HG03460 (cell line): ENCODE data around the gene OCLN.
A peak's percentile ranks its signal among the peaks of the same experiment; 100 is the strongest.
"Not testable (repeated sequence)": the region's sequence is repeated elsewhere in the genome, so short reads cannot be mapped to it uniquely, and the experiment has no call there.

ENCODE experiments used
- ATAC-seq: cut with Tn5 transposase; IDR thresholded peaks from one replicate; pipeline ENCODE4 v1.9.1; 2021; ENCODE audit not compliant: unreplicated experiment

The OCLN gene

DNA sequence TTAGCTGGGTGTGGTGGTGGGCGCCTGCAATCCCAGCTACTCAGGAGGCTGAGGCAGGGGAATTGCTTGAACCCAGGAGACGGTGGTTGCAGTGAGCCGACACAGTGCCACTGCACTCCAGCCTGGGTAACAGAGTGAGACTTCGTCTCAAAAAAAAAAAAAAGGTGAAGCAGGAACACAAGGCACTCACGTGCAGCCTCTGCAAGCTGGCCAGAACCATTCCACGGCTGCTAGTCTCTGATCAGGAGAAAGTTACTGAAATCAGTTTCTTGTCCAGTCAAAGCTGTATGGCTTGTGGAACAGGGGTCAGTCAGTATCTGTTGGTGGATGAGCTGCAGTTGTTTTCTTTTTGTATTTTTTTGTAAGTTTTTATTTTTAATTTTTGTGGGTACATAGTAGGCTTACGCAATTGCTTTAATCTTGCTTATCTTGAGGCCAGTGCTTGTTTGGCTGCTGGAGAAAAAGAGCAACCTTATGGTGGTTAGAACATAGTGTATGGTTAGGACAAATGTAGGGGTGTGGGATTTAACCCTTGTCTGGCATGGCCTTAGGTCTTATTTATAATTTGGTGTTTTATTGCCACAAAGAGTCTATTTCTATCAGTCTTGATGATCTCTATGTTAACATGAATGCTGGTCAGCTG is 34.7 kb downstream of the OCLN start:
- no peak for ATAC-seq

DNA sequence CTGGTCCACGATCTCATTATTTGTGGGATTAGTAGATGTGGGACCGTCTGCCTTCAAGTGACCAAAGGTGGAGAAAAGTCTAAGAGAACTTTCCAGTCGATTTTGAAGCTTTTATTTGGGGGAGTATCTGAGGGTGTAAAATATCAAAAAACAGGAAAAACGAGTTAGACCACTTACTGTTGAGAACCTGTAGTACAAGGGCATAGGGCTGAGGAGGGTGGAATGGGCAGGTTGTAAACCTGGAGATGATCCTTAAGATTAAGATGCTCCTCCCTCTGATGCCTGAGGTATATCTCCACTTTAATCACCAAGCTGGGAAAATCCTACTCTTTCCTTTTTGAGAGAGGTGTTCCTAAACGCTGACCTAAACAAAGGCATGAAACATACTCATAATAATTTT is 35.4 kb downstream of the OCLN start:
- ATAC-seq = no peak

DNA sequence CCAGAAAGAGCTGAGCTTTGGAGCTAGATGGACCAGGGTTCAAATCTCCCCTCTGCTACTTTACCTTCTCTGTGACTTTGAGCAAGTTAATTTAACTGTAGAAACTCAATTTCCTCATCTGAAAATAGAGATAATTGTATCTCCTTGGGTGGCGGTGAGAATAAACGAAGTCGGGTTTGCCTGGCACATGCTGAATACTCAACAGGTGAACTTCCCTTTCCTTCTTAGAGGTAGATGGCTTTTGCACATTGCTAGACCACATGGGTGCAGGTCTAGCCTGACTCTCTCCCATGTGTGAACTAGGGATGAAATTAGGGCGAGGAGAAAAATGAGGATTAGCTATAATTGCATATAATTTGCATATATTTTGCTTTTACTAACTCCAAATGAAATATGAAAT is 36.0 kb downstream of the OCLN start:
- ATAC-seq = no peak

DNA sequence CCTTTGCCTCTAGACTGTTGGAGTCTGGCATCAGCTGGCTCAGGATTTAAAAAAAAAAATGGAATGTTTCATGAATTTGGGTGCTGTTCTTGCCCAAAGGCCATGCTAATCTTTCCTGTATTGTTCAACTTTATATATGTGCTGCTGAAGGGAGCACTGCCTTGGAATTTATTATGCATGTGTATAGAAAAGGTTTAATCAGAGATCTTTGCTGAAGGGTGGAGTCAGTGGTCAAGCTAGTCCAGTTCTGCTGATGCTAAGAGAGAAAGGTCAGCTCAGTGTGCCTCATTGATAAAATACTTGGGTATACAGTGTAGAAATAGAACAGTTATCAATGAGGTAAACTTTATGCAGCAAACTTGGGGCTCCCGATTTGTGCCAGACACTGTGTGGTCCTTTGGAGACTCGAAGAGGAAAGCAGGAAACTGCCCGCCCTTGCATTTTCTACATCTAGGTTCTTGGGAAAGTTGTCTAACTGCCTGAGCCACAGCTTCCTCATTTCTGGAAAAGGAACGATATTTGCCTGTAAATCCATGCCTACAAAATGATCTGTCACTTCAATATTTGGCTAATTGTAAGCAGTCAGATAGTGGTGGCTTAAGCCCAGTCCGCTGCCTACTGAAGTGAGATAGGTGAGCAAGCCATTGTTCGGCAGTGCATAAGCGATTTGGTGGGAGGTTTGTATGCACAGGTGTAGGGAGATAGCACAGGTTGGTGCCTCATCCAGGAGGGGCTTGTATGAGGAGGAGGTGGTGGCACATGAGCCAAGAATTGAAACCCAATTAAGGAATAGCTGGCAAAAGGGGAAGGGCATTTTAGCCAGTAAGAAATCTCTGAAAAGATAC is 38.2 kb downstream of the OCLN start:
- no peak for ATAC-seq

DNA sequence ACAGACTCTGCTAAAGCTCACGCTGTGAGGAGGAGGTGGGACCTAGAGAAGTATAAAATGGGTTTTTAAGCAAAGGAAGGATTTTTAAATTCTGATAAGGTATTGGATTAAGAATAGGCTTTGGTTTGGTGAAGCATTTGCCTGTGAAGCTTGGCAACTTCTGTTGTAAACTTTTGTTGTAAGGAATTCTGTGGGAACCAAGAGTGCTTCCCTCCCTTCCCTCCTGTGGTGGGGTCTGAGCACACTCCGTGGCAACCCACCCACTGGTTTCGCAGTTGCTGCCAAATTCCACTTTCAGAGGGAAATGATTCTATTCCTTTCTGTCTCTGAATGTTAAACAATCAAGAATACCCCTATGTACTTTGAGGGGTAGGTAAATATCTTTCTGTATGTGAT is 38.8 kb downstream of the OCLN start:
- no peak for ATAC-seq

DNA sequence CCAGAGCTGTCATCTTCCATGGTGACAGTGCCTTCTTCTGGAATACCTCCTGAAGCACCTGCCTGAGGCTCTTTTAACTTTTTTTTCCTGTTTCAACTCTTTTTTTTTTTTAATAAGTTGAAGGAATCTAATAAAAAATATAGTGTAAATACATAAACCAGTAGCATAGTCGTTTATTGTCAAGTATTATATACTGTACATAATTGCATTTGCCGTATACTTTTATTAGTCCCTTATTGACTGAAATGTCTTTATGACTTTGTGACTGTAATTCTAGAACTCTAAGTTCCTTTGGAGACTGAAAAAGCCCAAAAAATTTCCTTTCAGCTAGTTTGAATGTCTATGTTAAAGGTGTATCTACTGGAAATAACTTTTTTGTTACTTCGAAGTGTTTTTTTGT is 45.3 kb downstream of the OCLN start:
- not testable (repeated sequence) for ATAC-seq

DNA sequence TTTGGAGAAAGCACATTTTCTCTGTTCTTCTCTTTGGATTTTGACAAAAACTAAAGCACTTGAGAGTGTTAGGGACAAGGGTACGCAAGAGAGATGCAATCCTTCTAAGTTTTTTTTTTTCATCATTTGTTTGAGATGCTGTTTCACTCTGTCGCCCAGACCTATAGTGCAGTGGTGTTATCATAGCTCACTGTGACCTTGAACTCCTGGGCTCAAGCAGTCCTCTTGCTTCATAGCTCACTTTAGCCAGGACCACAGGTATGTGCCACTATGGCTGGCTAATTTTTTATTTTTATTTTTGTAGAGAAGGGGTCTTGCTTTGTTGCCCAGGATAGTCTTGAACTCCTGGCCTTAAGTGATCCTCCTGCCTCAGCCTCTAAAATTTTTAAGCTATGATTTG is 46.1 kb downstream of the OCLN start:
- not testable (repeated sequence) for ATAC-seq

DNA sequence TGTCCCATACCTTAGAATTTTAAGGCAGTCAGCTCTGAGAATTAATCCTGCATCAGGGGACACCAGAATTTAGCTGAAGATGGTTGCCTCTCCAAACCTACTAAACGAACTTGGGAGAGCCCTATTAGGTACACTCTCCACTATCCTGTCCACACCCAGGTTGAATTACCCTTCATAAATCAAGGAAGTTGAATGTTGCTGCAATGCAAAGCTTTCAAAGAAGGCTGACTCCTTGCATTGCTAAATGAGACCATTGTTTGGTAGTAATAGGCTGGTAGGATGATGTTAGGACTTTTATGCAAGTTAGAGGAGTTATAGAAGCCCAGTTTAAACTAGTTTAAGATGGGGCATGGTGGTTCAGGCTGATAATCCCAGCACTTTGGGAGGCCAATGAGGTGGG is 48.8 kb downstream of the OCLN start:
- ATAC-seq = not testable (repeated sequence)

DNA sequence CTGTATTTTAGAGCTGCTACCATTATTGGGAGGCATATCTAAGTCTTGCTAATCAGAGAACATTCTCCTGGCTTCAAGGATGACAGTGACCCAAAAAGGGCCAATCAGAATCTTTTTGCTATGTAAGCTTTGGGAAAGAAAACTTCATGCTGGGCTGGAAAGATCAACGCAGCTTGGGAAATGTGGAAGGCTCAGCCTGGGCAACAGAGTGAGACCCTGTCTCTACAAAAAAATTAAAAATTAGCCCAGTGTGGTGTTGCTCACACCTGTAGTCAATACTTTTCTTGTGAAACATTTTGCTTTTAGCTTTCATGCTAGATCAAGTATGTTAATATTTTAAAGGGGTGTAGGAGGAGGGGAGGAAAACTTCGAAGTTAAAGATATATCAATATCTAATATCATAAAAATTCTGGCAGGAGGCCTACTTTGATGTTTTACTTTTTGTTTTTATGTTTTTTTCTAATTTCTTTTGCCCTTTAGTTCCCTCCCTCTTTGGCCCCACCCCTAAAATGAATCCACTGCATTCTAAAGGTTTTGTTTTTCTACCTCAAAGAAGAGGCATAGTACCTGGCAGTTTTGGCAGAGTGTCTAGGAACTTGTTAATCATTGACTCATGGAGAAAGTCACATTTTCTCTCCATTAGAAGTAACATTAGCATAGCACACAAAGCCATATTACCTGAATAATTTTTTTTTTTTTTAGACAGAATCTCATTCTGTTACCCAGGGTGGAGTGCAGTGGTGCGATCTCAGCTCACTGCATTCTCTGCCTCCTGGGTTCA is 50.4 kb downstream of the OCLN start:
- not testable (repeated sequence) for ATAC-seq

DNA sequence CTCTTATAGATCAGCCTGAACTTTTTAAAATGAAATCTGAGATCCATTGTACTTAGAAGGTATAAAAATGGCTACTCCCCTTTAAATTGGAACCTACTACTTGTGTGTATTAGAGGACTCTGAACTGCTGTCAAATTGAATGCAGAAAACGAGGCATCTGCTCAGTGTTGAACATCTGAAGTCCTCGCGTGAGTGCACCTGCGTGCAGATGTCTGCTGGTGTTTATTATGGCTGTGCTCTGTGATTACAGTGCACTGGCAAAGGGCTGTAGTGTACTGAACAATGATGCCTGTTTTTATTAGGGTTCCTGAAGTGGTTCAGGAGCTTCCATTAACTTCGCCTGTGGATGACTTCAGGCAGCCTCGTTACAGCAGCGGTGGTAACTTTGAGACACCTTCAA is 52.0 kb downstream of the OCLN start:
- ATAC-seq = not testable (repeated sequence)

DNA sequence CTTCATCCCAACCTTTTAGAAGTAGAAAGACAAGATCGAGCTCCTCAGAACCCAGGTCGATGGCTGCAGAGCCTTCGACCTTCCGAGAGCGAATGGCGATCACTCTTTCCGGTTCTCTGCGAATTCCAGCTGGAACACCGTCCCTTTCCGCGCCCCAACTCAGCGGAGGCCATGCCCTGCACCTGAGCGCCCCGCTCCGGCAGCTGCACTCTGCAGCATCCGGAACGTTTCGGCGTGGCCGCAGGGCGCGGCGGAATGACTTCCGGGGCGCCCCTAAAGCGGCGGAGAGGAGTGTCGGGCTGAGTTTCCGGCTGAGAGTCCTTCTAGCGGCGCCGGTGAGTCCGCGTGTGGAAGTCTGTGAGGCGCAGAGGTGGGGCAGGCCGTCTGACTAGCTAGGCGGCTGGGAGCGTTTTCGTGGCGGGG is 67.3 kb downstream of the OCLN start, which contains the start of gene GTF2H2C:
Gene GTF2H2C (plus strand): TSS at position 284 of the 423 bp plus-strand sequence. CDS start 4,942 bp downstream, outside the sequence.
- peak; percentile 98 for ATAC-seq

DNA sequence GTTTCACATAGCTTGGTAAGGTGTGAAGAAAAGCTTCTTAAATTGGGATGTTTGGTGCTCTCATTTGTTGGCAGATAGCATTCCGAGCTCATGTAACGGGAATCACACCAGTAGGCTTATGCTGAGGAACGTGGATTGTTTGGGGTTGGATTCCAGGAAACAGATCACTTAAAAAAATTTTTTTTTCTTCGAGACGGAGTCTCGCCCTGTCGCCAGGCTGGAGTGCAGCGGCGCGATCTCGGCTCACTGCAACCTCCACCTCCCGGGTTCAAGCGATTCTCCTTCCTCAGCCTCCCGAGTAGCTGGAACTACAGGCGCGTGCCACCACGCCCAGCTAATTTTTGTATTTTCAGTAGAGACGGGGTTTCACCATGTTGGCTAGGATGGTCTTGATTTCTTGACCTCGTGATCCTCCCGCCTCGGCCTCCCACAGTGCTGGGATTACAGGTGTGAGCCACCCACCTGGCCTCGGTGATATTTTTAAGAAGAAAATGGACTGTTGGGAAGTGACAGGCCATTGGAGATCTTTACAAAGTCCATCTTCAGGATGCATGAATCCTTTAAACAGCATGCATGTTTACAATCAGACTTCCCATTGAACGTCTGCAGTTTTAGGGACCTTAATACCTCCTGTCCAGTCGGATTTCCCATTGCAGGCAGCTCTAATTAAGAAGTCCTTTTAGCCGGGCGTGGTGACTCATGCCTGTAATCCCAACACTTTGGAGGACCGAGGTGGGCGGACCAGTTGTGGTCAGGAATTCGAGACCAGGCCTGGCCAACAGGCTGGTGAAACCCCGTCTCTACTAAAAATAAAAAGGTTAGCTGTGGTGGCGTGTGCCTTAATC is 68.2 kb downstream of the OCLN start:
- ATAC-seq = not testable (repeated sequence)

DNA sequence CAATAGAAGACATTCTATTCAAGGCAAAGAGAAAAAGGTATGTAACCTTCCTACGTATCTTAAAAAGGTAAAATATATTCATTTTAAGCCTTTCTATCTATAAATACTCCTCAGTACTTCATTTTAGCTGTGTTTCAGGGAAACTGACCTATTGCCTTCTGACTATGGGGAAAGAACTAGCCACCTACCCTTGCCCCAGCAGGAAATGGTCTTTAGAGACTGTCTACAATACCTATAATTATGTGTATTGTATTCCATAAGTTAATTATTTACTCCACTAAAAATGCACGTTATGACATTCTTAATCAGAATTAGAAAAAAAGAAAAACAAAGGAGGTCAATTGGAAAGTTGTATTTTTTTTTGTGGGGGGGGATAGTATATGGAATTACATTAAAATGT is 73.6 kb downstream of the OCLN start:
- not testable (repeated sequence) for ATAC-seq

DNA sequence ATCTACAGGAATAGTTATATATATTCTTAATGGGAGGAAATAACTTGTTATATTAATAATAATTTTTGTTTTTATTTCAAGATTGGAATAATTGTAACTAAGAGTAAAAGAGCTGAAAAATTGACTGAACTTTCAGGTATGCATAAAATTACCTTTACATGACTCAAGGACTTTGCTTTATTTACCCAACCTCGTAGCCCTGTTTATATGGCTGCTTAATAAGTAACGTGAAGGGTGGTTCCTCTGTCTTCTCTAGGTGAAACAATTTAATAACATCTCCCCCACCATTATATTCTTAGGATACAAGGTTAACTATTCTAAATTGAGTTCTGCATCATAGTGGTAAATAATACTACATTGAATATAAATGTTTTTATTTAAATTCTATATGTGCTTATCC is 75.5 kb downstream of the OCLN start:
- not testable (repeated sequence) for ATAC-seq

DNA sequence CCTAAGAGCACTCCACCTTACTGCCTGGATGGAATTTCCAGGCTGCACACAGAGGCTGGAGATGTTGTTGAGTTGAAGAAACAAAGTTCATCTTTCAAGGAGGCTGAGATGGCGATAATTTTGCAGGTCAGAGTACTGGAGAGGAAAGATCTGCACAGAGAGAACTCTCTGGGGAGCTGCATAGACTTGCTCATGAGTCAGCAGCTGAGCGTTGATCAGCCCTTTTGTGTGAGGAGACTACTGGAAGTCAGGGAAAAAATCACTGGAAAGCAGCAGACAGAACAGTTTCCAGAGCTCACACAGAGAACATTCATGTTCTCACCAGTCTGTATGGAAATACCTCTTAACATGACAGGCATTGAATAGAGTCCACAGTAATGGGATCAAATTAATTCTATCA is 90.8 kb downstream of the OCLN start:
- ATAC-seq = not testable (repeated sequence)

DNA sequence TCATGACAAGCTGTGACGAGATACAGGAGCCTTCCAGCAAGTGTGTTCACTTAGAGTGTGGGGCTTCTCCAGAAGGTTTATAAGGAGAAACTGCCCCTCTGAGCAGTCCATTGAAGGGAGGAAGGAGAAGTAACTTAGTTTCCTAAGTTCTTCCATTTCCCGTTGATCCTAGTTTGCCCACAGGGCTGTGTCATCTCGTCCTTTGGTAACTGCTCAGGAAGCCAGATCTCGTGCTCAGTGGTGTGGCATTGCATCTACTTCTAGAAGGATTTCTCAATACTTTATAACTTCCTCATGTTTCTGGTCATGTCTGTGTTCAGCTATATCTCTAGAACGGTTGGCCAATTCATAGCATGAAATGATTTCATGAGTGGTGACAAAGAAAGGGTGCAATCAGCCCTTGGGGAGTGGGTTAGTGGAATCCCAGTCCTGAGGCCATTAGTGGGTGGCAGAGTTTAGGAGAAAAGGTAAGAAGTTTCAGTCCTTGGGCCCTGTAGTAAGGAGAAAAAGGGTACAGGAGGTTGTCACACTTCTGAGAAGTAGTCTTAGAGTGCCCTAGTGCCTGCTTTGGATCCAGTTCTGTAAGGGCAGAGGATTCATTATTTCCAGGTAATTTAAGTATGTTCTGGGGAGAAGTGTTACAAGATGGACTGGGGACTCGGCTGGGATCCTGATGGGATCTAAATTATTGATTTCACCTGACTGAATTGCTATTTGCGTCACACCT is 103.7 kb downstream of the OCLN start:
- not testable (repeated sequence) for ATAC-seq

DNA sequence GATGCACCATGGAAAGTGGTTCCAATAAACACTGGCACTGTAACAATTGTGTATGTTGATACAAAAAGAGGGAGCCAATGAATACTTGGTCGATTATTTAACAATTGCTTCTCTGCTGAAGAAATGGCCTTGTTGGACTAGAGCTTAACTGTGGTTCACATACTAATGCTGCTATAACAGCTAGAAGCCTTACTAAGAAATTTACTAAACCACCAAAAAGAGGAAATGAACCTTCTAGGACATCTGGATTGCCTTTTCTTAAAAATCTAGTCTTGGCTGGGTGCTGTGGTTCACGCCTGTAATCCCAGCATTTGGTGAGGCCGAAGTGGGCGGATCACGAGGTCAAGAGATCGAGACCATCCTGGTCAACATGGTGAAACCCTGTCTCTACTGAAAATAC is 109.4 kb downstream of the OCLN start:
- ATAC-seq = not testable (repeated sequence)

DNA sequence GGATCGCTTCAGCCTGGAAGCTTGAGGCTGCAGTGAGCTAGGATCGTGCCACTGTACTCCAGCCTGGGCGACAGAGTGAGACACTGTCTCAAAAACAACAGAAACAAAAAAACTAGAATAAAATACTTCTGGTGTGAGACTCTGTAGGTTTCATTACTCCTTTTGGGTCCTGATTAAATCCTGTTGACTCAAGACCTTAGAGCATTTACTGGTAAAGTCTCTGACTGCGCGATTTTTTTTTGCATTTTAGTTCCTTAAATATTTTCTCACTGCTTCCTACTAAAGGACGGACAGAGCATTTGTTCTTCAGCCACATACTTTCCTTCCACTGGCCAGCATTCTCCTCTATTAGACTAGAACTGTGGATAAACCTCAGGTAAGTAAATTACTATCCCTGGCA is 114.2 kb downstream of the OCLN start:
- not testable (repeated sequence) for ATAC-seq
